ENCODE measurements around the gene APIP. TPM values are rescaled to one million over a fixed set of nuclear protein-coding genes. Genes with fewer than 3 reads are reported as not detected.

APIP gene
- total RNA-seq, 1 donor from 2014 or later: 21.3 TPM

DNA sequence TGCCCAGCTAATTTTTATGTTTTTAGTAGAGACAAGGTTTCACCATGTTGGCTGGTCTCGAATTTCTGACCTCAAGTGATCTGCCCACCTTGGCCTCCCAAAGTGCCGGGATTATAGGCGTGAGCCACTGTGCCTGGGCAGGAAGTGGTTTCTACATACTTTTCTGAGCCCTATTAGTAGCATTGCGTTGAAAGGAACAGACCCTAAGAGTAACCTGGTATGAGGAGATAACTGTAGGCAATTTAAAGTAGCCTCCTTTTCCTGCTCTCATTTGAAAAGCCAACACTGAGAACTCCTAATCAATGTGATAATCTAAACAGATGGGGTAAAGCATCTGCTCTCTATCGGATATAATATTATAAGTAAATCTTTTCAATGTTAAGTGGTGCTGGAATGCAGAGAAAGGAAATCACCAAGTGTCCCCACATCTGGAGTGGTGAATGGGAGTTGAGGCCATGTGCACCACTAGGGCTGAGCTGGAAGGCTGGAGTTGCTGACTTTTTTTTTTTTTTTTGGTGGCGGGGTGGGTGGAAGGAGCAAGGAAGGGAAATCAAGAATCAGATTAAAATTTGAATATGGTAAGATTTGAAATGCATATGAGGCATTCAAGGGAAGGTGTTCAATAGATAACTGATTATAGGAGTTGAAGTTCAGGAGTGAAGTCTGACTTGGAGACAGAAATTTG, 20.9 kb upstream of the APIP start:
- Mint-ChIP-seq H3K27ac (ENCODE audit: unreplicated experiment) (no peak overlapping the region), H3K36me3 (ENCODE audit: unreplicated experiment) (peaks cover 32% of the 10 kb centered on the region), H3K4me1 (ENCODE audit: unreplicated experiment) (peaks cover 20% of the 10 kb centered on the region), H3K9me3 (ENCODE audit: unreplicated experiment) (no peaks in the 10 kb centered on the region), H3K4me3 (ENCODE audit: unreplicated experiment) (no peak overlapping the region), H3K27me3 (ENCODE audit: unreplicated experiment) (no peaks in the 10 kb centered on the region)
- DNase-seq (ENCODE audit: extremely low spot score, unreplicated experiment): no peak
- no peak for TF ChIP-seq CTCF (IDR thresholded peaks at IDR 0.05)

DNA sequence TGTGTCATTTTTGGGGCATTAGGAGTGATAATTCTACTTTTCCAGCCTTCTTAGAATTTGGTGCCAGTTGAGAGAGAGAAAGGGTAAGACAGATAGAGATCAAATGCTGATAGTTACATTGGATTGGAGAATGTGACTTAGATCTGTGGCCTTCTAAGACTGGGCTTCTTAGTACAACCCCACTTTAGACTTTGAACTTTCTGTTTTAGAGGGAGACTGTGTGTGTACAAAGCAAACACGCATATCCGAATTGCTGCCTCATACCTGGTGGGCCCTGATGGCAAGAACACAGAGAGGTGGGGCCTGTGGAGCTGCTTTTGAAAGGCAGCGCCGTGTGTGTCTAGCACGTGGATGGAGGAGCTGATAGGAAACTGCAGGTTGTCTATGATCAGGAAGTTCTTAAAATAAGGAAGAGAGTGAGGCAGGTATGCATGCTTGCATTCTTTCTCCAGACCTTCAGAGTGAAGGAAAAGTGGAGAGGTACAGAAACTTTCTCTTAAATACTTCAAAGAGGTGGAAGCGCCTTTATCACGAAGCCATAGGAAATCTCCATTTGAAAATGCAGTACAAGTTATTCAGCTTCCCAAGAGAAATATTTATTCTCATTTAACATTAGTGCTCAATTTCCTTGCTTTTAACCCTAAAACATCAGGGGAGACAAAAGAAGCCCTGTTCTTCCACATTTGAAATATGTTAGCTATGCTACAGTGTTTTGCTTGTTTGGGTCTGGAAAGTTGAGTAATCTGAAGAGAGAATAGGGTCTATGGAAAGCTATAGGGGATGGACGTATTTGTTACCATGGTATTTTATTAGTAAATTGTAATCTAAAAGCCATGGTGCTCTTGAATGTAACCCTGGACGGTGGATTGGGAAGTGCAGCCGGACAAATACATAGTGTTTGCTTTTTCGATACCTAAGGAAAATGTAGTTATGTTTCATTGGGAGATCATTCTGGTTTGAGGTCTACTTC, 13.9 kb upstream of the APIP start:
- H3K27me3 Mint-ChIP-seq (ENCODE audit: unreplicated experiment): no peaks in the 10 kb centered on the region
- no peak overlapping the region for H3K27ac Mint-ChIP-seq (ENCODE audit: unreplicated experiment)
- no peaks in the 10 kb centered on the region for H3K9me3 Mint-ChIP-seq (ENCODE audit: unreplicated experiment)
- no peak for DNase-seq (ENCODE audit: extremely low spot score, unreplicated experiment)
- TF ChIP-seq CTCF (IDR thresholded peaks at IDR 0.05): no peak
- H3K36me3 Mint-ChIP-seq (ENCODE audit: unreplicated experiment): peaks cover 23% of the 10 kb centered on the region
- H3K4me1 Mint-ChIP-seq (ENCODE audit: unreplicated experiment): peaks cover 36% of the 10 kb centered on the region
- H3K4me3 Mint-ChIP-seq (ENCODE audit: unreplicated experiment): no peak overlapping the region

DNA sequence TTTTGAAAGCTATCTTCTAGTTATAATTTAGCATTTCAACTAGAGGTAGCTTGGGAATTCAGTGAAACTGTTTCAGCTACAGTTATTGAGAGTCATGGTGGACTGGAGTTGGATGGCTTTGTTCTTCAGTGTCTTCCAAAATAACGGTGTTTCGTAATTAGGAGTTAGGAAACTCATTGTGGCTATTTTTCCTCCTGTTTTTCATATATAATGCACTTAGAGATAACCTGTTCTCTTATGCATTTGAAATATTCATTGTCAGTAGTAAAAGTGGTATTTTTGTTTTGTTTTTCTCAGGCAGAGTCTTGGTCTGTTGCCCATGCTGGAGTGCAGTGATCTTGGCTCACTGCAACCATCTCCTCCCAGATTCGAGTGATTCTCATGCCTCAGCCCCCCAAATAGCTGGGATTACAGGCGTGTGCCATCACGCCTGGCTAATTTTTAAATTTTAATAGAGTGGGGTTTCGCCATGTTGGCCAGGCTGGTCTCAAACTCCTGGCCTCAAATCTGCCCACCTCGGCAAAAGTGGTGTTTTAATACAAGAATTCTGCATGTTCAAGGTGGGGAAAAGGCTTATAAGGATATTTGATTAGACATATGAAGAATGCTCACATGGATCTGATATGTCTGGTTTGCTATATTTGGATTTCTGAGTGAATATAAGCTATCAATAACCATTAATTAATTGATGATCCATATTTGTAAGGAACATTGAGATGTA, 12.9 kb upstream of the APIP start:
- Mint-ChIP-seq H3K27ac (ENCODE audit: unreplicated experiment) (no peak overlapping the region), H3K27me3 (ENCODE audit: unreplicated experiment) (no peaks in the 10 kb centered on the region), H3K4me3 (ENCODE audit: unreplicated experiment) (no peak overlapping the region), H3K4me1 (ENCODE audit: unreplicated experiment) (peaks cover 38% of the 10 kb centered on the region), H3K36me3 (ENCODE audit: unreplicated experiment) (peaks cover 21% of the 10 kb centered on the region), H3K9me3 (ENCODE audit: unreplicated experiment) (no peaks in the 10 kb centered on the region)
- TF ChIP-seq CTCF (IDR thresholded peaks at IDR 0.05): no peak
- no peak for DNase-seq (ENCODE audit: extremely low spot score, unreplicated experiment)

GRCh38 chr11:34928268-34928959, 12.2 kb upstream of the APIP start:
- no peak for TF ChIP-seq CTCF (IDR thresholded peaks at IDR 0.05)
- Mint-ChIP-seq H3K36me3 (ENCODE audit: unreplicated experiment) (peaks cover 18% of the 10 kb centered on the region), H3K4me1 (ENCODE audit: unreplicated experiment) (peaks cover 38% of the 10 kb centered on the region), H3K27ac (ENCODE audit: unreplicated experiment) (no peak overlapping the region), H3K27me3 (ENCODE audit: unreplicated experiment) (no peaks in the 10 kb centered on the region), H3K4me3 (ENCODE audit: unreplicated experiment) (no peak overlapping the region), H3K9me3 (ENCODE audit: unreplicated experiment) (no peaks in the 10 kb centered on the region)
- no peak for DNase-seq (ENCODE audit: extremely low spot score, unreplicated experiment)

Data from osteocyte (in vitro differentiated cells).